ENCODE results near the gene RUNX2. TPM values are rescaled to one million over a fixed set of nuclear protein-coding genes. Genes with fewer than 3 reads are reported as not detected.

The RUNX2 gene
- total RNA-seq, 1 donor from 2014 or later, result not detected

GRCh38 chr6:45692021-45692420, 363.9 kb downstream of the RUNX2 start:
- DNase-seq, result no peak
- H3K27ac Mint-ChIP-seq (ENCODE audit: unreplicated experiment), result no peak overlapping the region

DNA sequence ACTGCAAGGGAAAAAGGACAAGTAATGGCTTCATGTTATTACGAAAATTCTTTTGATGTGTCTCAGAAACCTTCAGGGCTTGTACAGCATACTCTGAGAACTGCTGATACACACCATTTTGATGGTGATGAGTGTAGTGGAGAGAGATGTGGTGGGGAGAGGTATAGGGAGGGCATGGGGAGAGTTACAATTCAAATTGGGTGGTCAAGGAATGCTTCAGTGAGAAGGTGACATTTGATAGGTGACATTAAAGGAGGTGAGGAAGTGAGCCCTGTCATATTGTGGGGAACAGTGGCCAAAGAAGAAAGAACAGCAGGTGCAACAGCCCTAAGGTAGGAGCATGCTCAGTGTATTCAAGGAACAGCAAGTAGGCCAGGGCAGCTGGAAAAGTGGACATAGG, 368.6 kb downstream of the RUNX2 start:
- H3K36me3 Mint-ChIP-seq (ENCODE audit: unreplicated experiment), result no peaks in the 10 kb centered on the region
- no peak overlapping the region for H3K27ac Mint-ChIP-seq (ENCODE audit: unreplicated experiment)
- H3K9me3 Mint-ChIP-seq (ENCODE audit: unreplicated experiment), result no peaks in the 10 kb centered on the region
- no peak for DNase-seq
- TF ChIP-seq, protein P1, sequence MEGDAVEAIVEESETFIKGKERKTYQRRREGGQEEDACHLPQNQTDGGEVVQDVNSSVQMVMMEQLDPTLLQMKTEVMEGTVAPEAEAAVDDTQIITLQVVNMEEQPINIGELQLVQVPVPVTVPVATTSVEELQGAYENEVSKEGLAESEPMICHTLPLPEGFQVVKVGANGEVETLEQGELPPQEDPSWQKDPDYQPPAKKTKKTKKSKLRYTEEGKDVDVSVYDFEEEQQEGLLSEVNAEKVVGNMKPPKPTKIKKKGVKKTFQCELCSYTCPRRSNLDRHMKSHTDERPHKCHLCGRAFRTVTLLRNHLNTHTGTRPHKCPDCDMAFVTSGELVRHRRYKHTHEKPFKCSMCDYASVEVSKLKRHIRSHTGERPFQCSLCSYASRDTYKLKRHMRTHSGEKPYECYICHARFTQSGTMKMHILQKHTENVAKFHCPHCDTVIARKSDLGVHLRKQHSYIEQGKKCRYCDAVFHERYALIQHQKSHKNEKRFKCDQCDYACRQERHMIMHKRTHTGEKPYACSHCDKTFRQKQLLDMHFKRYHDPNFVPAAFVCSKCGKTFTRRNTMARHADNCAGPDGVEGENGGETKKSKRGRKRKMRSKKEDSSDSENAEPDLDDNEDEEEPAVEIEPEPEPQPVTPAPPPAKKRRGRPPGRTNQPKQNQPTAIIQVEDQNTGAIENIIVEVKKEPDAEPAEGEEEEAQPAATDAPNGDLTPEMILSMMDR (IDR thresholded peaks at IDR 0.05; ENCODE audit: partially characterized antibody, unreplicated experiment), result no peak
- no peaks in the 10 kb centered on the region for H3K4me1 Mint-ChIP-seq (ENCODE audit: low read depth, unreplicated experiment)
- no peak overlapping the region for H3K4me3 Mint-ChIP-seq (ENCODE audit: unreplicated experiment)
- H3K27me3 Mint-ChIP-seq (ENCODE audit: unreplicated experiment), result no peaks in the 10 kb centered on the region

More at GRCh38 chr6:45692021-45692420, 363.9 kb downstream of the RUNX2 start:
- TF ChIP-seq, protein P1 (IDR thresholded peaks at IDR 0.05; ENCODE audit: partially characterized antibody, unreplicated experiment), result no peak
- Mint-ChIP-seq H3K4me1 (ENCODE audit: low read depth, unreplicated experiment) (peaks cover 2% of the 10 kb centered on the region), H3K4me3 (ENCODE audit: unreplicated experiment) (no peak overlapping the region), H3K9me3 (ENCODE audit: unreplicated experiment) (peaks cover 4% of the 10 kb centered on the region), H3K27me3 (ENCODE audit: unreplicated experiment) (no peaks in the 10 kb centered on the region), H3K36me3 (ENCODE audit: unreplicated experiment) (no peaks in the 10 kb centered on the region)

GRCh38 chr6:45697605-45698004, 369.5 kb downstream of the RUNX2 start:
- TF ChIP-seq, protein P1 (IDR thresholded peaks at IDR 0.05; ENCODE audit: partially characterized antibody, unreplicated experiment), result no peak
- Mint-ChIP-seq H3K36me3 (ENCODE audit: unreplicated experiment) (no peaks in the 10 kb centered on the region), H3K27me3 (ENCODE audit: unreplicated experiment) (no peaks in the 10 kb centered on the region), H3K9me3 (ENCODE audit: unreplicated experiment) (no peaks in the 10 kb centered on the region), H3K27ac (ENCODE audit: unreplicated experiment) (no peak overlapping the region), H3K4me3 (ENCODE audit: unreplicated experiment) (no peak overlapping the region), H3K4me1 (ENCODE audit: low read depth, unreplicated experiment) (no peaks in the 10 kb centered on the region)
- no peak for DNase-seq

GRCh38 chr6:45698046-45698445, 369.9 kb downstream of the RUNX2 start:
- Mint-ChIP-seq H3K27ac (ENCODE audit: unreplicated experiment) (no peak overlapping the region), H3K9me3 (ENCODE audit: unreplicated experiment) (no peaks in the 10 kb centered on the region), H3K27me3 (ENCODE audit: unreplicated experiment) (no peaks in the 10 kb centered on the region), H3K4me1 (ENCODE audit: low read depth, unreplicated experiment) (no peaks in the 10 kb centered on the region), H3K4me3 (ENCODE audit: unreplicated experiment) (no peak overlapping the region), H3K36me3 (ENCODE audit: unreplicated experiment) (no peaks in the 10 kb centered on the region)
- TF ChIP-seq, protein P1 (IDR thresholded peaks at IDR 0.05; ENCODE audit: partially characterized antibody, unreplicated experiment), result no peak
- no peak for DNase-seq

DNA sequence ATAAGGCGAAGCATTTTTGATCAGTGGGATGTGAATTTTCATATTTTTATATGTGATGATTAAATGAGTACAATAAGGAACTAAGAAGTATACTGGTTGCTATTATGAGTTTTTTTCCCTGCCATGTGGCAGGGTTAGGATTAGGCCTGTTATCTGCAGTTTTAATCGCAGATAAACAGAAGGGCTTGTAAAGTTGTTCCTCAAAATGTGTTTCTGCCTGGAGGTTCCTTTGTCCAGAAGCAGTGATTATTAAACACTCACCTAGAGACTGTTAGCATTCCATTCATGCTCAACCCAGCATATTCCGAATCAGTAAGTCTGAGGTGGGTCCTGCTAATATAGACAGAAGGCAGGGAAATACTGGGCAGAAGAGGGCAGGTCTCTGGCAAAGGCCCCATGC, 371.5 kb downstream of the RUNX2 start:
- TF ChIP-seq, protein P1 (IDR thresholded peaks at IDR 0.05; ENCODE audit: partially characterized antibody, unreplicated experiment), result no peak
- H3K9me3 Mint-ChIP-seq (ENCODE audit: unreplicated experiment), result no peaks in the 10 kb centered on the region
- H3K4me3 Mint-ChIP-seq (ENCODE audit: unreplicated experiment), result no peak overlapping the region
- no peak for DNase-seq
- no peaks in the 10 kb centered on the region for H3K36me3 Mint-ChIP-seq (ENCODE audit: unreplicated experiment)
- H3K27me3 Mint-ChIP-seq (ENCODE audit: unreplicated experiment), result no peaks in the 10 kb centered on the region
- no peaks in the 10 kb centered on the region for H3K4me1 Mint-ChIP-seq (ENCODE audit: low read depth, unreplicated experiment)
- no peak overlapping the region for H3K27ac Mint-ChIP-seq (ENCODE audit: unreplicated experiment)
